Head of caudate nucleus (tissue), 42 donors: ENCODE results near the gene TAF1B.
"Not testable (repeated sequence)": the region's sequence is repeated elsewhere in the genome, so short reads cannot be mapped to it uniquely, and the experiment has no call there.

Source experiments
- DNase-seq, 42 donors: peaks; one replicate each; pipeline versions ENCODE4 v3.0.0 to v3.0.0-alpha.2; 2020 to 2021; ENCODE audit warnings: mixed read lengths in 7 of 42
- intact Hi-C: fragments of 100-400 bp; cut with DNase I; formaldehyde crosslinking; loops from one replicate; pipeline ENCODE4 v1.15.0; 2022

TAF1B gene

DNA sequence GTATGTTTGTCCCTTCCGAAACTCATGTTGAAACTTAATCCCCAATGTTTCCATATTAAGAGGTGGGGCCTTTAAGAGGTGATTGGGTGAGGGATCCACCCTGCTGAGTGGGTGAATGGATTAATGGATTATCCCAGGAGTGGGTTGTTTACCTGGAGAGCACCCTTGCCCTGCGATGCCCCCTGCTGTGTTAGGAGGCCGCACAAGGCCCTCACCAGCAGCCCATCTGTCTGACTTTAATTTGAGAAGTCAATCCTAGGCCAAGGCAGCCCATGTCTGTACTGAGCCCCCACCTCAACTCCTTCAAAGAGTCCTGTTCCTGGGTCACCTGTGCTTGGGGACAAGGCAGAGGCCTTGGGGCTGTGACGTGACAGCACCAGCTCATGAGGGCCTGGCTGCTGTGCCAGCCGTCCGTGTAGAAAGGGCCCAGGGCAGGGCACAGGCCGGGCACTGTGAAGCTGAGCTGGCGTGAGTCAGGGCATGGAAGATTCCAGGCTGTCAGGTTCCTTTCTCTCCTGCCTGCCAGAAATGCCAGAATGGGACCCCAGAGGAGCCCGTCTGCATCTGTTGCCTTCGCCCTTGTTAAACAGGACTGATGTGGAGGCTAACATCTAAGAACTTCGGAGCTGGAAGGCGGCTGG, 21.3 kb upstream of the TAF1B start:
- no peak for DNase-seq
- intact Hi-C loops: no loop called here

DNA sequence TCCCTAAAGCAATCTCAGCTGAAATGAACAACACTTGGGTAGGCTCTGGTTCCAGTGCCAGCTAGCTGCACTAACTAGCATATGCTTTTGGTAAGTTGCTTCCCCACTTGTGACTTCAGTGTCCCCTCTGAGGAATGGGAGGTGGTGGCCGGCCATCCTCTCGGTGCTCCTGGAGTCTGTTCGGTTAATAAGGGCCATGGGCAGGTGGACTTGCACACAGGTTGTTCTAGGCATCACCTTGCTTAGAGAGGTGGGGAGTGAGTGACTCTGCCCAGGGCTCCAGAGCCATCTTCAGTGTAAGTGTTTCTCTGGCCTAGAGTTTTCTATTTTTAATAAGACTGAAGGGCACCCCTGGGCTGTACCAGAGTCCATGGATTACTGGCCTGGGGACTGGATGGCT, 18.8 kb upstream of the TAF1B start:
- intact Hi-C loops: no loop called here
- no peak for DNase-seq

DNA sequence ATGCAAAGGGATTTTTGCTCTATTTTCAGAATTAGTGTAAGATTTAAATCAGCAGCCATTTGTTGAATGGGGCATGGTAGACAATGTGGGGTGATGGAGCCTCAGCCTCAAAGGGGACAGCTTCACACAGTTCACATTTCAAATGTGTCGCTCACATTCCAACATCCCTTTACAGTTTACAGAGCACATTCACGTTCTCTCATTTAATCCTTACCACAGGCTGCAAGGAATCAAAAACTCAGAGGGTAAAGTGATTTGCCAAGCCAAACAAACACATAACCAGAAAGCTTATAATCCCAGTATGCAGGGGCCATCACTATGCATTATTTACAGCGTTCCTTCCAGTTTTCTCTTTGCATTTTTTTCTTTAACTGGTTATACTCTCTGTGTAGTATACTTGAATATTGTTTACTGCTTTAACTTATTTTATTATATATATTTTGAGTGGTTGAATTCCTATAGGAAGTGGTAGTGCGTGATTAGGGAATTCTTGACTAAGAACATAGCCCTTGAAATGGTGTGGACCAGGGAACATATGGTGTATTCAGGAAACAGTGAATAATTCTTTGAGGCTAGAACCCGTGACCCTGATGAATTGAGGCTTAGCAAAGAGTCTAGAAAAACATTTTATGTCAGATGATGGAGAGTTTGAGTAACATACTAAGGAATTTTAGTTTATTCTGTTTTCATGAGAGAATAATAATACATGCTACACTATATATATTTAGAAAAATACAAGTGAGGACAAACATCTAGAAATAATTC, 18.1 kb upstream of the TAF1B start:
- DNase-seq: no peak
- intact Hi-C loops: no loop called here

DNA sequence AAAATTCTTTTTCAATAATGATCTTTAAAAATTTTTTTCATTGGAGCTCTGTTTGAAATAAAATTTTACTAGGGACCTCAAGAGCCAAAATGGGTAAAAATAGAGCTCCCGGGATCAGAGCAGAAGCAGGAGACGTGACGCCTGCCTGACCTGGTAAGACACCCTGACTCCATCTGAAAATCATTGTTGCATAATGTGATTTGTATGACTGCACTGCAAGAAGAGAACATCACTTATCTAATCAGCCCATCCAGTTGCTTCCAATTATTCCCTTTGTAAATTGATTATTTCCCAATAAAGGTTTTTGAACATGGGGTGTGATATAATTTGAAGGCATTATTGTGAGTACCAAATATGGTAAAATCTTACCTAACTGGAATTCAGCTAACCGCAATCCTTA, 17.1 kb upstream of the TAF1B start:
- intact Hi-C loops: no loop called here
- DNase-seq: no peak

DNA sequence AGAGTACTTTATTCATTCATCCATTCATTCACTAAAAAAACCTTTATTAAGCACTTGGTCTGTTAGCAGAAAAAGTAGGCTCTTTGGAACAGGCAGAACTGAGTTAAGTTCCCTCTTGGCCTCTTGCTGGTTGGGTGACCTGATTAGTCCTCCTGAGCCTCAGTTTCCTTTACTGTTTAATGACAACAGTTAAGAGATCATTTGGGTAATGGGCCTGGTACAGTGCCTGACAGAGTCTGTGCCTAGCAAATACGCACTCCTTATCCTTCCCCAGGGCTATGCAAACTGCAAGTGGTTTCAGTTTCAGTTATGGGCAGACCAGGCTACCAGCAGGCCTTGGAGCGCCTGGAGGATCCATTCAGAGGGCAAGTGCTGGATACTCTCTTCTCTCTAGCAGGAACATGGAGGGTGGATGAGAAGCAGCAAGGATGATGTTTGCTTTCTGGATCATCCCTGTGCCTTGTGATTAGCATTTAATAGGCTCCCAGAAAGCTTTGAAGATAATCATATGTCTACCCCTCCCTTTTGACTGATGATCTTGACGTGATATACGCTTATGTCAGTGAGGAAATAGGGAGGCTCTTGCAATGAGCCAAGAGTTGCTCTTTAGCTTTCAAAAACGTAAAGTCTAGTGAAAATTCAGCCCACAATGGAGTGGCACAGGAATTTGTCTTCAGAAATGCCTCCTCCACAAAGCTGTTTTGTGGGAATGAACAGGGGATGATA, 12.4 kb upstream of the TAF1B start:
- intact Hi-C loops: no loop called here
- DNase-seq: no peak

DNA sequence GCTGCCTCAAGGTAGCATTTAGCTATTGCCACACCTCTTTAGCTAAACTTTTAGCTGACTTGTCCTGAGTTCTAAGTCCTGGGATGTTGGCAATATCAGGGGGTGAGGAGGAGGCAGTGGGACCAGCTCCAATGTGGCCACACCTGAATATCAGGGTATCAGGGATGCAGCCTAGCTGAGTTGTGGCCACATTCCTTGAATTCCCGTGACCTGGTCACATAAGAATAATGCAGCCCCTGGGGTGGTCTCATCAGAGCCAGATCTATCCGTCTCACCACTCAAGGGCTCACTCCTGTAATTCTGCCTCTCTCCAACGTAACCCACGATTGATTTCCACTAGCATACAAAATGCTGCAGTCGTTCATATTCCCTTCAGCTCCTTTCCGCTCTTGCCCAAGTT, 11.6 kb upstream of the TAF1B start:
- intact Hi-C loops: no loop called here

DNA sequence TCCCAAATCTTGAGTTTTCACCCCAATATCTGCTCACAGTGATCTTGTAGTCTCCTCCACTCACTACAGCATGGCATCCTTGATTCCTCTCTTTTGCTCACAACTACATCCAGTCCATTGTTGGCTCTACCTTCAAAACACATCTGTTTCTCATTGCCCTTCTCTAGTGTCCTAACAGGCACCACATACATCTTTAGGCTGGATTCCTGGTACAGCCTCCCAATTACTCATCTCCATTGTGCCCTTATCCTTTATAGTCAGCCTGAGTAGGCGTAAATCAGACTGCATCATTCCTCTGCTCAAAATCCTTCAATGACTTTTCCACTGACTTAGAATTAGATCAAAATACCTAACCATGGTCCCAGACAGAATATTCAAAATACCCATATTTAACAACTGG, 10.7 kb upstream of the TAF1B start:
- DNase-seq: no peak
- intact Hi-C loops: no loop called here

More for the DNA sequence above, 11.6 kb upstream of the TAF1B start:
- DNase-seq: no peak

DNA sequence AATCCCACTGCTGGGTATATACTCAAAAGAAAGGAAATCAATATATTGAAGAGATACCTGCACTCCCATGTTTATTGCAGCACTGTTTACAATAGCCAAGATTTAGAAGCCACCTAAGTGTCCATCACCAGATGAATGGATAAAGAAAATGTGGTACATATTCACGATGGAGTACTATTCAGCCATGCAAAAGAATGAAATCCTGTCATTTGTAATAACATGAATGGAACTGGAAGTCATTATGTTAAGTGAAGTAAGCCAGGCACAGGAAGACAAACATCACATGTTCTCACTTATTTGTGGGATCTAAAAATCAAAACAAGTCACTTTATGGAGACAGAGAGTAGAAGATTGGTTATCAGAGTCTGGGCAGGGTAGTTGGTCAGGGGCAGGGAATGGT, 8.2 kb upstream of the TAF1B start:
- intact Hi-C loops, DNase-seq: not testable (repeated sequence)

DNA sequence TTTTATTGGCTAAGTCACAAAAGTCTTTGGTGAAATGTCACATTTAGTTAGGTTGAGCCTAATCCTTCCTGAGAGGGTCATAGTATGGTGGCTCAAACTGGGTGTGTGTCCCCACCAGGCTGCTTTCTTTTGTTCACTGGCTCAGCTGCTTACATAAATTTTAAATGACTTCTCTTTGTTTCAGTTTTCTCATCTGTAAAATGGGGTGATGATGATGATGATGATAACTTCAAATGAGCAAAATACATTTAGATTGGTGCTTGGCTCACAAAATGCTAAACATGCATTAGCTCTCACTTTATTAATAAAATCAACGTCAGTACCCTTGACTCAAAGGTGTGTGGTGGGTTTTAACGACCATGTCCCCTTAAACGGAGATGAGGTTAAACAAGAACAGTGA, 7.2 kb upstream of the TAF1B start:
- no peak for DNase-seq
- intact Hi-C loops: no loop called here

DNA sequence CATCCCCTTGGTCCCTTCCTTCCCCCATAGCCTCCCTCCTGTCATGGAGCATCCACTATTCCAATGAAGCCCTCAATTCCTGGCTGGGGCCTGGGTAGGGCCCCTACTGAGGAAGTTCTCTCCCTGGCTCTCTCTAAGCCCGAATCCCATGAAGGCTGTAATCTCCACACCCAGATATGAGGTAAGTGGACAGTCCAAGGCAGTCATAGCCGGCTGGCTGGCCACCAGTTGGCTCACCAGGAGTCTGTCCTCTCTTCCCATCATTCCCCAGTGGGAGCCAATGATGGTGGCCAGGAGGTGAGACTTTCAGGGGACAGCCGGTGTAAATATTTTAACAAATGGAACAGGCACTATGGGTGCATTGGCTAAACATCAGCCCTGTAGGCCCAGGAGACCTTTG, 6.8 kb upstream of the TAF1B start:
- intact Hi-C loops: no loop called here
- no peak for DNase-seq

DNA sequence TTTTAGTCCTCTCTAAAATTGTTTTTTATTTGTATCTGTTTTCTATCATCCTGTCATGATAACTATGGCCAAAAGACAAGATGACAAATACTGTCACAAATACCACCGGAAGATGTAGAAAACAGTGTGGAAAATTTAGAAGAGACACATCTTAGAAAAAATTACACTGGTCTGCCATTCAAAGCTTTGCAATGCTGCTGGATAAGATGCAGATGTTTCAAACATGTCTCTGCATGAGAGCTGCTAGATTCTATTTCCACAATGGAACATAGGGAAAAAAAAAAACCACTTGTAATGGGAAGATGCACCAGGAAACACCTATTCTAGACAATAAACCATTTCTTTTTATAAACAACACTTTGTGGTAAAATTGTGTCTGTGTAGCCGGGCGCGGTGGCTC, 5.8 kb upstream of the TAF1B start:
- intact Hi-C loops: no loop called here
- no peak for DNase-seq

DNA sequence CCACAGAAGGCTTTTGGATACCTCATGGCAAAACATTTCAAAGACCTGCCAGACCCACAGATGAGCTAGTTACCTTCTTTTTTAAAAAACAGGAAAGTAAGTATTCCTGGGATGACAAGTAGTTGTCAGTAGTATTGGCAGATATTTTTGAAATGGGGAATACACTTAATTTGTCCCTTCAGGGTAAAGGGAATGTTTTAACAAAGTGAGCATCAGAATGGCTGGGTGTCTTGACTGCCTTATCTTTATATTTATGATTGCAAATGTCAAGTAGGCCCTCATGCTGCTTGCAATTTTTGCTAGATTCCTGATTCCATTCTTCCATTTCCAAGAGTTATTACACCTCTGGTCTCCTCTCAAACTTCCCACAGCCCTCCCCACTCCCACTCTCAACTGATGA, 4.9 kb upstream of the TAF1B start:
- intact Hi-C loops: no loop called here
- DNase-seq: no peak

DNA sequence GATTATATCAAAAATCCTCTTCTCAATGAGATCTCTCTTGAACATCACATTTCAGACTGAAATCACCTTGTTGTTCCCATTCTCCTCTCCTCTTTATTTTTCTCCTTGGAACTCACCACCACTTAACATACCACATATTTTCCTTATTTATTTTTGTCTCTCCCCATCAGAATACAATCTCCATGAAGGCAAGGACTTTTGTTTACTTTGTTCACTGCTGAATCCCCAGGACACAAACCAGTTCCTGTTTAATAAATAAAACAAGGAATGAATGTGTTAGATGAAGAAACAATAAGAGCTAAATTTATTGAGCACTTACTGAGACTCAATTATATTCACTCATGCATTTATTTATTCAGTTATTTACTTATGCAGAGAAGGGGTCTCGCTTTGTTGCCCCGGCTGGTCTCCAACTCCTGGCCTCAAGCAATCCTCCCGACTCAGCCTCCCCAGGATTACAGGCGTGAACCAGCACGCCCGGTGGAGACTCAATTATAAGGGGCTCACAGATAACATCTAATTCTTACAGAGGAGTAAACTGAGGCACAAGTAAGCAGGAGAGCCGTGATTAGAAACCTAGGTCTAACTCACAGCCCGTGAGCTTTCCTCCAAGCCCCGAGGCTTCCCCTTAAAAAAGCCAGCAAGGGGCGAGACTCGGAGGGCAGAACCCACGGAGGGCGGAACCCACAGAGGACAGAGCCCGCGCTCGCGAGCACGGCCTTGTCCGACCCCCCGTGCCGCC, 616 bp upstream of the TAF1B start:
- DNase-seq: peak in 1 of 42 donors; percentile 9
- intact Hi-C loops: no loop called here

DNA sequence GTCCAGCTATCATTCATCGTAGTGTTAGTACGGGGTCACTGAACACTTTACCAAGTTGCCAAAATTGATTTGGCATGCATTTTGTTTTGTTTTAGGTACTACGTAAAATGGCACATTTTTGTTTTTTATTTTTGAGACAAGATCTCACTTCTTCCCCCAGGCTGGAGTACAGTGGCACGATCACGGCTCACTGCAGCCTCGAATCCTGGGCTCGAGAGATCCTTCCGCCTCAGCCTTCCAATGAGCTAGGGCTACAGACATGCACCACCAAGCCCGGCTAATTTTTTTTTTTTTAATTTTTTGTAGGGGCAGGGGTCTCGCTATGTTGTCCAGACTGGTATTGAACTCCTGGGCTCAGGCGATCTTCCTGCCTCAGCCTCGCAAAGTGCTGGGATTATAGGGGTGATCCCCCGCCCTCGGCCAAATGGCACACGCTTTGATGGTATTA, 786 bp downstream of the TAF1B start:
- DNase-seq: peak in 7 of 42 donors; percentile 10 to 51 (median 25)
- intact Hi-C loops: no loop called here

DNA sequence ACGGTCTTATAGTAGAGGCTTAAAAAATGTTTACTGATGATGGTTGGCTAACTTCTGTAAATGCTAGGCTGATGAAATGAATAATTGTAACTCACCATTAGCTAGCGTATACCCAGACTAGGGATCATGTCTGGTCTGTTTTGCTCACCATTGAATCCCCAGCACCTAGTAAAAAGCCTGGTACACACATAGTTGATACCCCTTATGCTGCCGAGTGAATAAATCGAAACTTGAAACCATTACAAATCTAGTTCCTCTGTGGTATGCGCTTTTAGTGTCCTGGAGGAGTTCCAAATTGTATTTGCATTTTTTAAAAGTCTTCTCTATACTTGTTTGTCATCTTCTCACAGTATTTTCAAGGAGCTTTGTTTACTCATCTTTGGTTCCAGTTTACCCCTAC, 1.3 kb downstream of the TAF1B start:
- intact Hi-C loops: no loop called here
- no peak for DNase-seq

DNA sequence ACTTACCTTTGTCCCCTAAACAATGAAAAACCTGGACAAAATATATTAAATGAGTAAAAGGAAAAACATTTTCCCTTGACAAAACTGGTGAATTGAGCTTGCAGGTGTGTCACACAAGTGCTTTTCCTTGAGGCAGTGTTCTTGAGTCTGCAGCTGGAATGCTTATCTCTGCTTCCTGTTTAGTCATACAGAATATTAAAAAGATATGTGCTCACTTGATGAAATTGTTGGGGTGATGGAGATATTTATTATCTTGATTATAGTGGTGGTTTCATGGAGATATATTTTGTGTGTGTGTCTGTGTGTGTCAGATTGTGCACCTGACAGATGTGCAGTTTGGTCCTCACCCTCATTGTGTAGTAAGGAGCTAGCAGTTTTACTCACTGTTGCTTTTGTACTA, 3.3 kb downstream of the TAF1B start:
- intact Hi-C loops: no loop called here
- no peak for DNase-seq

DNA sequence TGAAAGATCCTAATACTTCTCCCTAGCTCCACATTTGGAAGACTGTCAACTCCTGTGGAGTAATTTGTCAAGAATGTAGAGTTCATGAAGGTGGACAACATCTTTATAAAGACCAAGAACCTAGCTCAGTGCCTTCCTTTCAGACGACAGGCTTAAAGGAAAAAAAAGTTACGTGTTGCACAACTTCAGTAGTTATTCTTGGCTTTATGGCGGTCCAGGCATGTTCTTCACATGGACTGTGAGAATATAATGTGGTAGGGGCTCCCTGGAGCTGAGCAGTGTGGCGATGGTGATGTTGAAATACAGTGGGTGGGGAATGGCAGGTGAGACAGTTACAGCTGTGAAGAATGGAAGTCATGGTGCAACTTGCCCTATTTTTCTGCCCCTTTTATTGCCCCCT, 3.9 kb downstream of the TAF1B start:
- intact Hi-C loops: no loop called here
- no peak for DNase-seq

DNA sequence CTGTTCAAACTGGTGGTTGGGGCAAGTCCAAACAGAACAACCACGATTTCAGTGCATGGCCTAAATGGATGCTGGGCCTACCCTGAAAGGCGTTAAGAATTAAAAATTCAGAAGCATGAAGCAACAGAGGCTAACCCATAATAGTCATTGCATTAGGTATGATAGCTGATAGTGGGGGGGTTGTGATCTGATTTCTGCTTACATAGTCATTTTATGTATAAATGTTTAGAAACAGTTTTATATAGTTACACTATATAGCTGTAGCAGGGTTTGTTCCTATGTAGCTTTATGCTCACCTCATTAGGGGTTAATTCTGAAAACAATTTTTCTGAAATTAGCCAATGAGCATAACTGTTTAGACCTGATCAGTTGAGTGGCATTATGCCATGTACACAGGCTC, 9.6 kb downstream of the TAF1B start:
- no peak for DNase-seq
- intact Hi-C loops: no loop called here

DNA sequence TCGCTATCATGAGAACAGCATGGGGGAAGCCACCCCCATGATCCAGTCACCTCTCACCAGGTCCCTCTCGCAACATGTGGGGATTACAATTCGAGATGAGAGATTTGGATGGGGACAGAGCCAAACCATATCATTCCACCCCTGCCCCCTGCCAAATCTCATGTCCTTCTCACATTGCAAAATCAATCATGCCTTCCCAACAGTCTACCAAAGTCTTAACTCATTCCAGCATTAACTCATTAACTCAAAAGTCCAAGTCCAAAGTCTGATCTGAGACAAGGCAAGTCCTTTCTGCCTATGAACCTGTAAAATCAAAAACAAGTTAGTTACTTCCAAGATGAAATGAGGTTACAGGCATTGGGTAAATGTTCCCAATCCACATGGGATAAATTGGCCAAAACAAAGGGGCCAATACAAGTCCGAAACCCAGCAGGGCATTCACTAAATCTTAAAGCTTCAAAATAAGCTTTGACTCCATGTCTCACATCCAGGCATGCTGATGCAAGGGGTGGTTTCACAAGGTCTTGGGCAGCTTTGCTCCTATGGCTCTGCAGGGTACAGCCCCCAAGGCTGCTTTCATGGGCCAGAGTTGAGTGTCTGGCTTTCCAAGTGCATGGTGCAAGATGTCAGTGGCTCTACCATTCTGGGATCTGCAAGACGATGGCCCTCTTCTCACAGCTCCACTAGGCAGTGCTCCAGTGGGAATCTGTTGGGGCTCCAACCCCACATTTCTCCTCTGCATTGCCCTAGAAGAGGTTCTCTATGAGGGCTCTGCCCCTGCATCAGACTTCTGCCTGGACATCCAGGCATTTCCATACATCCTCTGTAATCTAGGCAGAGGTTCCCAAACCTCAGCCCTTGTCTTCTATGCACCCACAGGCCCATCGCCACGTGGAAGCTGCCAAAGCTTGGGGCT, 14.8 kb downstream of the TAF1B start:
- intact Hi-C loops: no loop called here
- no peak for DNase-seq
